Calu3 (cell line): ENCODE results near the gene CTDP1. TPM values are rescaled to one million over a fixed set of nuclear protein-coding genes. Genes with fewer than 3 reads are reported as not detected.
"Not testable (repeated sequence)": the region's sequence is repeated elsewhere in the genome, so short reads cannot be mapped to it uniquely, and the experiment has no call there.

Experiments used
- BruUV-seq: library from RNA; stranded (reverse); fragments of 400-500 nt; replicated peaks from 2 replicates; lab custom pipeline; 2021; lab: Mats Ljungman, UMichigan
- CTCF ChIA-PET: fragments of 300-600 bp; sonication (Branson Sonifier 250); formaldehyde crosslinking; loops from one replicate; lab custom pipeline; 2022; ENCODE audit warnings: antibody characterized with exemption; lab: Charles Lee
- DNase-seq: peaks from one replicate; pipeline ENCODE4 v3.0.0; 2022
- H3K27ac Mint-ChIP-seq: one replicate; pipeline ENCODE4 v1.8.0; 2022; ENCODE audit warnings: mixed read lengths; ENCODE audit not compliant: unreplicated experiment
- H3K27me3 Mint-ChIP-seq: one replicate; pipeline ENCODE4 v1.8.0; 2022; ENCODE audit warnings: mixed read lengths; ENCODE audit not compliant: unreplicated experiment
- H3K36me3 Mint-ChIP-seq: one replicate; pipeline ENCODE4 v1.8.0; 2022; ENCODE audit warnings: mild to moderate bottlenecking, moderate library complexity, mixed read lengths; ENCODE audit not compliant: insufficient read depth, unreplicated experiment
- H3K4me1 Mint-ChIP-seq: one replicate; pipeline ENCODE4 v1.8.0; 2022; ENCODE audit warnings: mild to moderate bottlenecking, low read depth, mixed read lengths; ENCODE audit not compliant: unreplicated experiment
- H3K4me3 Mint-ChIP-seq: one replicate; pipeline ENCODE4 v1.8.0; 2022; ENCODE audit warnings: mild to moderate bottlenecking, low read depth, moderate library complexity, mixed read lengths; ENCODE audit not compliant: unreplicated experiment
- H3K9me3 Mint-ChIP-seq: one replicate; pipeline ENCODE4 v1.8.0; 2022; ENCODE audit warnings: low read depth, mixed read lengths; ENCODE audit not compliant: unreplicated experiment
- CTCF ChIP-seq: fragments of 200-600 bp; IDR thresholded peaks from one replicate; pipeline ENCODE4 v1.8.0; 2022; ENCODE audit warnings: antibody characterized with exemption; ENCODE audit not compliant: unreplicated experiment
- intact Hi-C: fragments of 100-400 bp; cut with micrococcal nuclease; formaldehyde crosslinking; loops from one replicate; pipeline ENCODE4 v1.10.0; 2022; ENCODE audit not compliant: unreplicated experiment
- total RNA-seq: library from RNA; stranded (reverse); gene quantifications from 2 replicates; pipeline ENCODE4 v1.2.3, GENCODE V29; 2022

The CTDP1 gene
- total RNA-seq, 1 experiment from 2014 or later: 15.6 TPM

- no peak overlapping the region for H3K27ac Mint-ChIP-seq
- intact Hi-C loops: no loop called here
- H3K9me3 Mint-ChIP-seq: no peaks in the 10 kb centered on the region
- H3K4me1 Mint-ChIP-seq: no peaks in the 10 kb centered on the region
- BruUV-seq: no TSS peak
- CTCF ChIA-PET: no interaction called here
- no peaks in the 10 kb centered on the region for H3K27me3 Mint-ChIP-seq
- no peak overlapping the region for H3K4me3 Mint-ChIP-seq
- no peak for DNase-seq
- TF ChIP-seq CTCF: no peak
- H3K36me3 Mint-ChIP-seq: peaks cover under 1% of the 10 kb centered on the region
Observed at GRCh38 chr18:79692886-79693285, 13.3 kb downstream of the CTDP1 start.

DNA sequence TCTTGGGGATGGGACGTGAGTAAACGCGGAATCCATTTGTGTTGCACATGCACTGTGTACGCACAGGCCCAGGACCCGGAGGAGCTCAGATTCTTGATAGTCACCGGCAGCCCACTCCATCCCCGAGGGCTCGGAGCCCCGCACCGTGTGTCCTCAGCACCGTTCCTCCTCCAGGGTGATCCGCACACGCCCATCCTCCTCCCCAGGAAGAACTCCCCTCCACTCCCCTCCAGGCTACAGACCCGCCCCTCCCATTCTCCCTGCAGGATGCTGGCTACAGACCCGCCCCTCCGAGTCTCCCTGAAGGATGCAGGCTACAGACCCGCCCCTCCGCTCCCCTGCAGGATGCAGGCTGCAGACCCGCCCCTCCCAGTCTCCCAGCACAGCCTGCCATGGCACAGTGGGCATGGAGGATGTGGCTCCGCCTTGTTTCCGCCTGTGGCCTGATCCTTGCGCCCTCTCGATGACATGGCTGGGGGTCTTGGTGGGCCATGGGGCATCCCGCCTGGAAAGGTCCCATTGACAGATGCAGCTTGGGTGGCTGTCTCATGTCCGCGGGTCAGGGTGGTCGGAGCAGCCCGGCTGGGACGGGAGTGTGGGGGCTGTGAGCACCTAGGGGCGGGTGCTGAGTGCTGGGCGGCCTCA lies 14.1 kb downstream of the CTDP1 start:
- Mint-ChIP-seq H3K27ac (no peak overlapping the region), H3K4me1 (no peaks in the 10 kb centered on the region), H3K27me3 (no peaks in the 10 kb centered on the region), H3K4me3 (no peak overlapping the region), H3K36me3 (peaks cover 6% of the 10 kb centered on the region), H3K9me3 (no peaks in the 10 kb centered on the region)
- intact Hi-C loops: no loop called here
- no TSS peak for BruUV-seq
- no peak for DNase-seq
- CTCF ChIA-PET: no interaction called here
- TF ChIP-seq CTCF: no peak

DNA sequence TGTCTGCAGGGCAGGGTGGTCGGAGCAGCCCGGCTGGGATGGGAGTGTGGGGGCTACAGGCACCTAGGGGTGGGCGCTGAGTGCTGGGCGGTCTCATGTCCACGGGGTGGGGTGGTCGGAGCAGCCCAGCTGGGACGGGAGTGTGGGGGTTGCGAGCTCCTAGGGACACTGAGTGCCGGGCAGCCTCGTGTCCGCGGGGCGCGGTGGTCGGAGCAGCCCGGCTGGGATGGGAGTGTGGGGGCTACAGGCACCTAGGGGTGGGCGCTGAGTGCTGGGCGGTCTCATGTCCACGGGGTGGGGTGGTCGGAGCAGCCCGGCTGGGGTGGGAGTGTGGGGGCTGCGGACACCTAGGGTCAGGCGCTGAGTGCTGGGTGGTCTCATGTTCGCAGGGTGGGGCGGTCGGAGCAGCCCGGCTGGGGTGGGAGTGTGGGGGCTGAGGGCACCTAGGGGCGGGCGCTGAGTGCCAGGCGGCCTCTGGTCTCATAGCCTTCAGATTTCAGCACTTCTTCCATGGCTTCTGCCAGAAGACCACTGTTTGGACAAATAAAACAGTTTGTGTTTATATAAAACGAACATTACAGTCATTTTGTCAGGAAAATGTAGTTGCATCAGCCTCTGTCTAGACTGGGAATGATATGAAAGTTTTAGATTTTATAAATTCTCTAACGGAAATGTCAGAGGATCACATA lies 14.7 kb downstream of the CTDP1 start:
- DNase-seq, H3K9me3 Mint-ChIP-seq, H3K27me3 Mint-ChIP-seq, H3K27ac Mint-ChIP-seq, BruUV-seq, H3K36me3 Mint-ChIP-seq, CTCF ChIA-PET, H3K4me1 Mint-ChIP-seq, H3K4me3 Mint-ChIP-seq, intact Hi-C loops: not testable (repeated sequence)

GRCh38 chr18:79694895-79695213 lies 15.3 kb downstream of the CTDP1 start:
- H3K36me3 Mint-ChIP-seq: peaks cover 14% of the 10 kb centered on the region
- no peaks in the 10 kb centered on the region for H3K4me1 Mint-ChIP-seq
- no peaks in the 10 kb centered on the region for H3K27me3 Mint-ChIP-seq
- DNase-seq: no peak
- intact Hi-C loops: no loop called here
- no peak overlapping the region for H3K27ac Mint-ChIP-seq
- no TSS peak for BruUV-seq
- H3K4me3 Mint-ChIP-seq: no peak overlapping the region
- CTCF ChIA-PET: no interaction called here
- H3K9me3 Mint-ChIP-seq: no peaks in the 10 kb centered on the region
- TF ChIP-seq CTCF: no peak

- no peaks in the 10 kb centered on the region for H3K27me3 Mint-ChIP-seq
- CTCF ChIA-PET: no interaction called here
- H3K4me1 Mint-ChIP-seq: no peaks in the 10 kb centered on the region
- no peaks in the 10 kb centered on the region for H3K9me3 Mint-ChIP-seq
- BruUV-seq: no TSS peak
- H3K27ac Mint-ChIP-seq: no peak overlapping the region
- DNase-seq: no peak
- H3K4me3 Mint-ChIP-seq: no peak overlapping the region
- TF ChIP-seq CTCF: no peak
- intact Hi-C loops: no loop called here
- peaks cover 18% of the 10 kb centered on the region for H3K36me3 Mint-ChIP-seq
Observed at GRCh38 chr18:79695269-79695668, 15.7 kb downstream of the CTDP1 start.
